Choroid plexus epithelial cell (primary cell): ENCODE measurements around the gene MX2.
"Not testable (repeated sequence)": the region's sequence is repeated elsewhere in the genome, so short reads cannot be mapped to it uniquely, and the experiment has no call there.

Experiments used
- DNase-seq: peaks from one replicate; pipeline ENCODE4 v3.0.0-alpha.2; 2010; ENCODE audit warnings: low read depth
- H3K4me3 ChIP-seq: 2 replicates; pipeline ENCODE4 v1.5.1; 2011; ENCODE audit warnings: low read depth, mild to moderate bottlenecking, control low read depth, low read length, moderate library complexity
- TF ChIP-seq, protein P1 (sequence below): conservative IDR thresholded peaks from 2 replicates; pipeline ENCODE4 v1.5.1; 2011; ENCODE audit warnings: low read depth, mild to moderate bottlenecking, control low read depth, inconsistent platforms, low read length, moderate library complexity

The MX2 gene

DNA sequence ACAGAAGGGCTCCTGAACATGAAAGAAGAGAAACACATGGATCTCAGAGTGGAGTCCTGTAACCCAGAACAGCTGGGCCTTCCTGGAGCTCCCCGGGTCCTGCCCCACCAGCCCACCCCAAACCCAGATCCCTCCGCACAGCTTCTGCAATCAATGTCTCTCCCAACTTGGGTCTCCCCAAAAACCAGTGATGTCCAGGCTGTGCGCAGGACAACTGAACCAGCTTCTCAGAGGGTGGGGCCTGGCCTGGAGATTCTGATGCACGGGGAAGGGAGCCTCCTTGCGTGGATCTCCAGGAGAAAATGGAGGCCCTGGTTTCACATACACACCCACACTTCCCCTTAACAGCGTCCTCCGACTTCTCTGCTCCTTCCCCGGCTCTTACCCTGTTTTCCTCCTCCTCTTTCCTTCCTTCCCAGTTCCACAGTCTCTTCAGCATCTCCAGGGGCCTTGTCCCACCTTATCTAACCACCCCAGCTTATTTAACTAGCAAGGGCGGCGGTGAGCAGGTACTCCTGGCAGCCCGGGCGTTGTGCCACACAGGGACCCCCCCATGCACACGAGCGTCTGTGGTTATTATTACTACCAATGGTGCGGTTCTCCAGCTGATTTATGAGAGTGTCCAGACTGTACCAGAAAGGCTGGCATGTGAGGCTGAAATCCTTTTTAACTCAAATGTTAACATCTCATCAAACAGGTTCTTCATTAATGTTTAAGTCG lies 11.2 kb upstream of the MX2 start:
- H3K4me3 ChIP-seq, result no peak overlapping the region
- TF ChIP-seq, protein P1, sequence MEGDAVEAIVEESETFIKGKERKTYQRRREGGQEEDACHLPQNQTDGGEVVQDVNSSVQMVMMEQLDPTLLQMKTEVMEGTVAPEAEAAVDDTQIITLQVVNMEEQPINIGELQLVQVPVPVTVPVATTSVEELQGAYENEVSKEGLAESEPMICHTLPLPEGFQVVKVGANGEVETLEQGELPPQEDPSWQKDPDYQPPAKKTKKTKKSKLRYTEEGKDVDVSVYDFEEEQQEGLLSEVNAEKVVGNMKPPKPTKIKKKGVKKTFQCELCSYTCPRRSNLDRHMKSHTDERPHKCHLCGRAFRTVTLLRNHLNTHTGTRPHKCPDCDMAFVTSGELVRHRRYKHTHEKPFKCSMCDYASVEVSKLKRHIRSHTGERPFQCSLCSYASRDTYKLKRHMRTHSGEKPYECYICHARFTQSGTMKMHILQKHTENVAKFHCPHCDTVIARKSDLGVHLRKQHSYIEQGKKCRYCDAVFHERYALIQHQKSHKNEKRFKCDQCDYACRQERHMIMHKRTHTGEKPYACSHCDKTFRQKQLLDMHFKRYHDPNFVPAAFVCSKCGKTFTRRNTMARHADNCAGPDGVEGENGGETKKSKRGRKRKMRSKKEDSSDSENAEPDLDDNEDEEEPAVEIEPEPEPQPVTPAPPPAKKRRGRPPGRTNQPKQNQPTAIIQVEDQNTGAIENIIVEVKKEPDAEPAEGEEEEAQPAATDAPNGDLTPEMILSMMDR, result no peak
- no peak for DNase-seq

GRCh38 chr21:41357546-41357945 lies 4.3 kb upstream of the MX2 start:
- TF ChIP-seq, protein P1, result no peak
- no peak for DNase-seq
- no peak overlapping the region for H3K4me3 ChIP-seq

GRCh38 chr21:41358193-41359166 lies 3.3 kb upstream of the MX2 start:
- TF ChIP-seq, protein P1, result no peak
- no peak overlapping the region for H3K4me3 ChIP-seq

DNA sequence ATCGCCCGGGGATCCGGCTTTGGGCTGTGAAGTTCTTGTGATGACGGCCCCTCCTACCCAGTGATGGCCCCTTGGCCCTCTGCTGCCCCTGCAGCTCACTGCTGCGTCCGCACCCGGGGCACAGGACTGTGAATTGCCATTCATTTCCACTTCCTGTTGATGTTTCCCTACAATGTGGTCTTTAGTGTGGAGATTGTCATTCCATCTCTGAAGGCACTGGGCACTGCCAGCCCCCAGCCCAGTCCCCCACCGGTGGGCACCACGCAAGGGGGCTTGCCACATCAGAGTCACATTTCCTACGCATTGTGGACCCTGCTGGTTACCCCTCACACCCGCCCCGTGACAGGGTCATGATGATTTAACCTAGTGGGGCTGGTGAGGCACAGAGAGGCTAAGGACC lies 2.5 kb upstream of the MX2 start:
- no peak for DNase-seq
- TF ChIP-seq, protein P1, result no peak
- no peak overlapping the region for H3K4me3 ChIP-seq

More at GRCh38 chr21:41358193-41359166, 3.3 kb upstream of the MX2 start:
- no peak for DNase-seq

DNA sequence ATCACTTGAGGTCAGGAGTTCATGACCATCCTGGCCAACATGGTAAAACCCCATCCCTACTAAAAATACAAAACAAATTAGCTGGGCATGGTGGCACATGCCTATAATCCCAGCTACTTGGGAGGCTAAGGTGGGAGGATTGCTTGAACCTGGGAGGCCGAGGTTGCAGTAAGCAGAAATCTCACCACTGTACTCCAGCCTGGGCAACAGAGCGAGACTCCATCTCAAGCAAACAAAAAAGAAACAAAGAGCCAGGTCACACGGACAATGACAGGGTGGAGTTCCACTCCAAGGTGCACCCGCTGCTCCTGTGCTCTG lies 2.1 kb upstream of the MX2 start:
- H3K4me3 ChIP-seq, DNase-seq: not testable (repeated sequence)

DNA sequence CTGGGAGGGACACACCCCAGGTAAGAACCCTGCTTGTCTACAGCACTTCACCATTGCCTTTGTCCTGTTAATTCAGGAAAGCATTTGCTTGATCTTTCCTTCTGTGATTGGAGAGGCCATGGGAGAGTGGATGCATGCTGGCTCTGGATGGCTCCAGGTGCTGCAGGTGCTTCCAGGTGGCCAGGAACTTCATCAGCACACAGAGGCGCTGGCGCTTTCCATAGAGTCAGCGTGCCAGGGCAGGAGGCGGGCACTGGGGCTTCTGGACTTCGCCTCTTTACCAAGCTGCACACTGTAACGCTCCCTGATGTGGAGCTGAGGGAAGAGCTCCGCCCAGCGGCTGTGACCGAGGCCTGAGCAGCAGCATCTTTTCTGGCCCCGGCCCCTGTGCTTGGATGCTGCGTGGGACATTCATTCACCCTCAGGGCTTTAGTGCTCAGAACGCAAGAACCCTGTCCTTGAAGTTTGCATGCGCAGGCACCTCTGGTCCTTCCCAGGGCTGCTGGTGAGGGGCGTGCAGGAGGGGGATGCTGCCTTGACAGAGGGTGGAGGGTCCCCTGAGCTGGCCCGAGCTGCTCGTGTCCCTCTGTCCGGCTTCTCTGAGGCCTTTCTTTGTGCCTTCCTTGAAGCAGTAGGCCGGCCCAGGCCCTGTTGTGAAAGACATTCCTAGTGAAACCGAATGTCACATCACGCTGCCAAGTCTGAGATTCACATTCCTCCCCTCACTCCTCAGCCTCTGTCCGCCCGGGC lies 1.6 kb upstream of the MX2 start:
- H3K4me3 ChIP-seq, result no peak overlapping the region
- TF ChIP-seq, protein P1, result no peak
- DNase-seq, result peak; percentile 15
